BJ (cell line): ENCODE results near the gene KCNJ1. TPM values are rescaled to one million over a fixed set of nuclear protein-coding genes. Genes with fewer than 3 reads are reported as not detected.

Experiments used
- CTCF ChIA-PET: fragments of 350-600 bp; formaldehyde crosslinking; extraction: SDS; loops from one replicate; lab custom pipeline; 2021; ENCODE audit warnings: antibody characterized with exemption, inconsistent platforms; lab: Yijun Ruan, JAX
- POLR2A ChIA-PET: fragments of 300-600 bp; sonication (Branson Sonifier 250); formaldehyde crosslinking; extraction: SDS; loops from one replicate; lab custom pipeline; 2021; ENCODE audit warnings: antibody characterized with exemption; lab: Charles Lee
- DNase-seq: peaks from one replicate; pipeline ENCODE4 v3.0.0-alpha.2; 2011; ENCODE audit warnings: low read depth
- H3K27me3 ChIP-seq: 2 replicates; pipeline ENCODE4 v1.6.0; 2011; ENCODE audit warnings: low read length; ENCODE audit not compliant: control insufficient read depth, insufficient read depth
- H3K36me3 ChIP-seq: 2 replicates; pipeline ENCODE4 v1.5.1; 2011; ENCODE audit warnings: low read length; ENCODE audit not compliant: control insufficient read depth, insufficient read depth
- H3K4me3 ChIP-seq: 2 replicates; pipeline ENCODE4 v1.5.1; 2011; ENCODE audit warnings: low read depth, mild to moderate bottlenecking, control low read depth, low read length
- CTCF ChIP-seq: IDR thresholded peaks from 2 replicates; pipeline ENCODE4 v1.5.1; 2011; ENCODE audit warnings: low read depth, mild to moderate bottlenecking, control low read depth, inconsistent platforms, low read length, moderate library complexity; ENCODE audit not compliant: insufficient read depth
- polyA plus RNA-seq: library from polyadenylated mRNA; depleted of rRNA; stranded (reverse); fragments of >200 nt; gene quantifications from 2 replicates; pipeline ENCODE4 v1.2.3, GENCODE V29; 2011

KCNJ1 gene
- polyA plus RNA-seq, 1 experiment: not detected

- Histone ChIP-seq H3K36me3 (no peaks in the 10 kb centered on the region), H3K4me3 (no peak overlapping the region), H3K27me3 (peaks cover 22% of the 10 kb centered on the region)
- DNase-seq: no peak
- no peak for TF ChIP-seq CTCF
- POLR2A ChIA-PET: no interaction called here
- CTCF ChIA-PET: interaction anchor here (0.6 to 11.0 kb wide), 23 partner anchors 9 to 733 kb away, joined by 3 to 253 read pairs (median 8); partner anchors contain the start of gene TP53AIP1
Observed at GRCh38 chr11:128884054-128884453, 17.0 kb upstream of the KCNJ1 start.

DNA sequence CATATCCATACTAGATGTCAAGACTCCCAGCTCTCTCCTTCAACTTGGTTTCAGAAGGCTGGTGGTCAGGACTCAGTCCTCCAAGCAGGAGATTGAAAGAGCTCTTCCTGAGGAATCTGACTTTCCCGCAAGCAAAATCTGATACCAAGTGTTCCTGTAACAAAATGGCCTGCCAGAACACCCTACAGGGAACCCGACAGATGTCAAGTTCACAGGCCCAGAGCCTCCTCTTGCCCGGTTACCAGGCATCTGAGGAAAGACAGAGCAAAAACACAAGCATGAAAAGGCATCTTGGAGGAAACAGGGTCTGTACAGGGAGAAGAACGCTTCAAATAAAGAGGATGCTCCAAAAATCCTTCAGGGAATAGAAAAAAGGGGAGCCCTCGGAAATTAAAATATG, 15.4 kb upstream of the KCNJ1 start:
- CTCF ChIA-PET: interaction anchor here (0.5 to 4.4 kb wide), 6 partner anchors 51 to 705 kb away, joined by 3 to 45 read pairs (median 3); no protein-coding TSS in a partner anchor
- no peak overlapping the region for H3K4me3 ChIP-seq
- no peak for DNase-seq
- no peak for TF ChIP-seq CTCF
- H3K36me3 ChIP-seq: no peaks in the 10 kb centered on the region
- H3K27me3 ChIP-seq: peaks cover 18% of the 10 kb centered on the region
- POLR2A ChIA-PET: no interaction called here

- Histone ChIP-seq H3K27me3 (peaks cover 13% of the 10 kb centered on the region), H3K4me3 (no peak overlapping the region), H3K36me3 (no peaks in the 10 kb centered on the region)
- ChIA-PET POLR2A (no interaction called here), CTCF (interaction anchor here (1.0 to 4.4 kb wide), 7 partner anchors 50 to 723 kb away, joined by 3 to 45 read pairs (median 3); no protein-coding TSS in a partner anchor)
- no peak for DNase-seq
- no peak for TF ChIP-seq CTCF
Observed at GRCh38 chr11:128881221-128881620, 14.1 kb upstream of the KCNJ1 start.

GRCh38 chr11:128879817-128880216, 12.7 kb upstream of the KCNJ1 start:
- DNase-seq: no peak

GRCh38 chr11:128878455-128878854, 11.4 kb upstream of the KCNJ1 start:
- DNase-seq: no peak
- peaks cover 14% of the 10 kb centered on the region for H3K27me3 ChIP-seq
- ChIA-PET POLR2A (no interaction called here), CTCF (interaction anchor here (4.4 kb wide), 1 partner anchor 79 kb away, joined by 45 read pairs; no protein-coding TSS in a partner anchor)
- no peaks in the 10 kb centered on the region for H3K36me3 ChIP-seq
- TF ChIP-seq CTCF: no peak
- H3K4me3 ChIP-seq: no peak overlapping the region

More at GRCh38 chr11:128879817-128880216, 12.7 kb upstream of the KCNJ1 start:
- H3K27me3 ChIP-seq: peaks cover 12% of the 10 kb centered on the region
- no peaks in the 10 kb centered on the region for H3K36me3 ChIP-seq
- no peak for TF ChIP-seq CTCF
- POLR2A ChIA-PET: no interaction called here
- CTCF ChIA-PET: interaction anchor here (0.8 to 4.4 kb wide), 5 partner anchors 11 to 839 kb away, joined by 3 to 45 read pairs (median 5); no protein-coding TSS in a partner anchor
- no peak overlapping the region for H3K4me3 ChIP-seq
